Stimulated activated CD4-positive, alpha-beta T cell treated with anti-CD3 and anti-CD28 coated beads, Interleukin-1b, Interleukin-23, amount 100 ng/mL, for 48 hours (primary cell): ENCODE measurements around the gene BATF3.

ENCODE experiments used
- DNase-seq: peaks from one replicate; pipeline ENCODE4 v3.0.0-alpha.2; 2020

Gene BATF3

GRCh38 chr1:212702672-212703071 is 3.0 kb upstream of the BATF3 start:
- DNase-seq = no peak

GRCh38 chr1:212701910-212702309 is 2.3 kb upstream of the BATF3 start:
- DNase-seq = no peak

- DNase-seq = peak; percentile 48
These were observed 1.5 kb upstream of the BATF3 start for GRCh38 chr1:212700892-212701819.

GRCh38 chr1:212700223-212700891 is 717 bp upstream of the BATF3 start:
- peak; percentile 81 for DNase-seq

GRCh38 chr1:212699104-212699624 is 476 bp downstream of the BATF3 start:
- peak; percentile 71 for DNase-seq

- DNase-seq = no peak
These were observed 1.1 kb downstream of the BATF3 start for GRCh38 chr1:212698467-212699103.

- peak; percentile 37 for DNase-seq
These were observed 2.8 kb downstream of the BATF3 start for GRCh38 chr1:212696721-212697331.

- DNase-seq = no peak
These were observed 6.6 kb downstream of the BATF3 start for GRCh38 chr1:212692774-212693644.

GRCh38 chr1:212691561-212692071 is 8.0 kb downstream of the BATF3 start:
- peak; percentile 72 for DNase-seq

GRCh38 chr1:212690816-212691403 is 8.7 kb downstream of the BATF3 start:
- no peak for DNase-seq

GRCh38 chr1:212689758-212690529 is 9.7 kb downstream of the BATF3 start:
- DNase-seq = no peak

GRCh38 chr1:212689196-212689725 is 10.4 kb downstream of the BATF3 start:
- DNase-seq = no peak

GRCh38 chr1:212688341-212689047 is 11.1 kb downstream of the BATF3 start:
- DNase-seq = no peak

GRCh38 chr1:212687811-212688210 is 11.8 kb downstream of the BATF3 start:
- DNase-seq = no peak

GRCh38 chr1:212686591-212686990 is 13.0 kb downstream of the BATF3 start:
- no peak for DNase-seq

- no peak for DNase-seq
These were observed 13.6 kb downstream of the BATF3 start for GRCh38 chr1:212686069-212686468.

GRCh38 chr1:212685429-212685828 is 14.2 kb downstream of the BATF3 start:
- no peak for DNase-seq

- DNase-seq = no peak
These were observed 15.0 kb downstream of the BATF3 start for GRCh38 chr1:212684521-212685090.

- DNase-seq = no peak
These were observed 15.6 kb downstream of the BATF3 start for GRCh38 chr1:212684076-212684475.
